ENCODE data around the gene NAA35. TPM values are rescaled to one million over a fixed set of nuclear protein-coding genes. Genes with fewer than 3 reads are reported as not detected.

The NAA35 gene
- total and polyA plus RNA-seq, 2 of the 8 experiments (the other 6 are each of a cell fraction or from before 2014, with no cell fraction given) = 12.9 to 35.2 TPM

- TF ChIP-seq MAFK (IDR thresholded peaks at IDR 0.05; ENCODE audit: low read depth, low read length) (no peak), EZH2 (IDR thresholded peaks at IDR 0.05; ENCODE audit: low read depth, low read length, severe bottlenecking) (no peak), YY1 (IDR thresholded peaks at IDR 0.05; ENCODE audit: low read depth, low read length) (no peak)
Observed at GRCh38 chr9:85927076-85927475, 13.9 kb upstream of the NAA35 start (continued).
